Measurements from ENCODE around the gene DGCR6.
"Not testable (repeated sequence)": the region's sequence is repeated elsewhere in the genome, so short reads cannot be mapped to it uniquely, and the experiment has no call there.

Gene DGCR6

GRCh38 chr22:18909556-18909955 lies 3.4 kb downstream of the DGCR6 start:
- in situ Hi-C loops (cut with MboI; ENCODE audit: low sequenced_read_pairs, unreplicated experiment): no loop called here
- DNase-seq (ENCODE audit: low spot score): no peak
- no peak for TF ChIP-seq CTCF (IDR thresholded peaks at IDR 0.05; ENCODE audit: borderline replicate concordance, control extremely low read depth, extremely low read depth, insufficient read depth, missing control alignments)

GRCh38 chr22:18911535-18911934 lies 5.4 kb downstream of the DGCR6 start:
- in situ Hi-C loops (cut with MboI; ENCODE audit: low sequenced_read_pairs, unreplicated experiment); DNase-seq (ENCODE audit: low spot score): not testable (repeated sequence)

- DNase-seq (ENCODE audit: low spot score); in situ Hi-C loops (cut with MboI; ENCODE audit: low sequenced_read_pairs, unreplicated experiment): not testable (repeated sequence)
Measured at GRCh38 chr22:18912264-18912946, 6.3 kb downstream of the DGCR6 start.

- in situ Hi-C loops (cut with MboI; ENCODE audit: low sequenced_read_pairs, unreplicated experiment); DNase-seq (ENCODE audit: low spot score): not testable (repeated sequence)
Measured at GRCh38 chr22:18914558-18914957, 8.4 kb downstream of the DGCR6 start.

GRCh38 chr22:18915550-18915949 lies 9.4 kb downstream of the DGCR6 start:
- in situ Hi-C loops (cut with MboI; ENCODE audit: low sequenced_read_pairs, unreplicated experiment); DNase-seq (ENCODE audit: low spot score): not testable (repeated sequence)

GRCh38 chr22:18917818-18918217 lies 11.7 kb downstream of the DGCR6 start:
- DNase-seq (ENCODE audit: low spot score); in situ Hi-C loops (cut with MboI; ENCODE audit: low sequenced_read_pairs, unreplicated experiment): not testable (repeated sequence)

GRCh38 chr22:18920257-18920902 lies 14.3 kb downstream of the DGCR6 start:
- in situ Hi-C loops (cut with MboI; ENCODE audit: low sequenced_read_pairs, unreplicated experiment); DNase-seq (ENCODE audit: low spot score): not testable (repeated sequence)

- in situ Hi-C loops (cut with MboI; ENCODE audit: low sequenced_read_pairs, unreplicated experiment): no loop called here
- DNase-seq (ENCODE audit: low spot score): no peak
- no peak for TF ChIP-seq CTCF (IDR thresholded peaks at IDR 0.05; ENCODE audit: borderline replicate concordance, control extremely low read depth, extremely low read depth, insufficient read depth, missing control alignments)
Measured at GRCh38 chr22:18925368-18926064, 19.4 kb downstream of the DGCR6 start.

- no peak for TF ChIP-seq CTCF (IDR thresholded peaks at IDR 0.05; ENCODE audit: borderline replicate concordance, control extremely low read depth, extremely low read depth, insufficient read depth, missing control alignments)
- in situ Hi-C loops (cut with MboI; ENCODE audit: low sequenced_read_pairs, unreplicated experiment): no loop called here
- DNase-seq (ENCODE audit: low spot score): no peak
Measured at GRCh38 chr22:18927020-18927419, 20.9 kb downstream of the DGCR6 start.

GRCh38 chr22:18927573-18927972 lies 21.5 kb downstream of the DGCR6 start:
- in situ Hi-C loops (cut with MboI; ENCODE audit: low sequenced_read_pairs, unreplicated experiment): no loop called here
- no peak for DNase-seq (ENCODE audit: low spot score)
- TF ChIP-seq CTCF (IDR thresholded peaks at IDR 0.05; ENCODE audit: borderline replicate concordance, control extremely low read depth, extremely low read depth, insufficient read depth, missing control alignments): no peak
